A549 (cell line): ENCODE data around the gene CFAP97. TPM values are rescaled to one million over a fixed set of nuclear protein-coding genes. Genes with fewer than 3 reads are reported as not detected.

ENCODE experiments used
- ATAC-seq, 2 experiments: fragments of 200-7000 bp in 1 of 2; fragments of >200 bp in 1 of 2; cut with Nextera tagmentation in 1 of 2; cut with Tn5 transposase in 1 of 2; 3 replicates each; pipeline versions ENCODE4 v1.8.0 to v1.9.1; 2018 to 2020; ENCODE audit warnings: mild to moderate bottlenecking in 1 of 2, moderate library complexity in 1 of 2
- CTCF ChIA-PET: fragments of 300-600 bp; sonication (Branson Sonifier 250); formaldehyde crosslinking; extraction: SDS; loops from one replicate; lab custom pipeline; 2021; ENCODE audit warnings: antibody characterized with exemption, inconsistent platforms; lab: Yijun Ruan, JAX
- POLR2A ChIA-PET: fragments of 350-600 bp; formaldehyde crosslinking; extraction: SDS; loops from one replicate; lab custom pipeline; 2021; ENCODE audit warnings: antibody characterized with exemption, inconsistent platforms; lab: Yijun Ruan, JAX
- DNase-seq, 2 experiments: peaks; one replicate each; pipeline versions ENCODE4 v3.0.0 to v3.0.0-alpha.2; 2011 to 2016; ENCODE audit warnings: low read depth in 1 of 2, low spot score in 1 of 2
- FAIRE-seq: peaks from 2 replicates; lab custom pipeline; 2011; peaks lifted over from hg19 to GRCh38; lab: Jason Lieb, UNC
- H3K27ac ChIP-seq, 2 experiments: fragments of >200 bp; sonication (Bioruptor Twin); formaldehyde crosslinking; 3 replicates each; pipeline ENCODE4 v1.5.1; 2016 to 2017
- H3K4me1 ChIP-seq: fragments of >200 bp; sonication (Bioruptor Twin); formaldehyde crosslinking; 3 replicates; pipeline ENCODE4 v1.6.1; 2016
- H3K4me2 ChIP-seq: fragments of >200 bp; sonication (Bioruptor Twin); formaldehyde crosslinking; 3 replicates; pipeline ENCODE4 v1.6.1; 2016
- H3K4me3 ChIP-seq: fragments of >200 bp; sonication (Bioruptor Twin); formaldehyde crosslinking; 3 replicates; pipeline ENCODE4 v1.5.1; 2016
- H3K9me3 ChIP-seq: fragments of >200 bp; sonication (Bioruptor Twin); formaldehyde crosslinking; 3 replicates; pipeline ENCODE4 v1.6.1; 2016
- CBX2 ChIP-seq: fragments of 200-600 bp; sonication (generic); IDR thresholded peaks from 2 replicates; pipeline ENCODE4 v1.6.1; 2016; ENCODE audit warnings: low read depth, mild to moderate bottlenecking, borderline replicate concordance
- CEBPB ChIP-seq, 2 experiments: fragments of >200 bp in 1 of 2; sonication (Bioruptor Twin) in 1 of 2; formaldehyde crosslinking in 1 of 2; IDR thresholded peaks; 2 replicates each; pipeline ENCODE4 v1.6.1; 2012 to 2016
- CHD4 ChIP-seq: fragments of 200-600 bp; sonication (generic); IDR thresholded peaks from 2 replicates; pipeline ENCODE4 v1.6.1; 2016; ENCODE audit warnings: antibody characterized with exemption, mild to moderate bottlenecking, borderline replicate concordance
- EHF ChIP-seq: fragments of 250-450 bp; sonication (Bioruptor Pico); IDR thresholded peaks from 2 replicates; pipeline ENCODE4 v1.5.0; 2020; ENCODE audit warnings: mild to moderate bottlenecking
- EP300 ChIP-seq, 2 experiments: fragments of >200 bp; sonication (Bioruptor Twin); formaldehyde crosslinking; IDR thresholded peaks; 2 replicates in 1 of 2; 3 replicates in 1 of 2; pipeline ENCODE4 v1.6.1; 2016 to 2017
- FOSL2 ChIP-seq, 2 experiments: fragments of 450-650 bp in 1 of 2; fragments of >200 bp in 1 of 2; sonication (Bioruptor Twin) in 1 of 2; formaldehyde crosslinking; IDR thresholded peaks; 2 replicates each; pipeline versions ENCODE4 v1.5.0 to v1.6.1; 2016 to 2020; ENCODE audit warnings: mild to moderate bottlenecking in 1 of 2, moderate library complexity in 1 of 2
- FOXS1 ChIP-seq: fragments of 250-450 bp; sonication (Bioruptor Pico); IDR thresholded peaks from 2 replicates; pipeline ENCODE4 v1.5.0; 2020; ENCODE audit warnings: mild to moderate bottlenecking, moderate library complexity
- HEYL ChIP-seq: fragments of 250-450 bp; sonication (Bioruptor Pico); IDR thresholded peaks from 2 replicates; pipeline ENCODE4 v1.8.0; 2021; ENCODE audit warnings: mild to moderate bottlenecking, moderate library complexity
- HOXB5 ChIP-seq: fragments of 250-450 bp; sonication (Bioruptor Pico); IDR thresholded peaks from 2 replicates; pipeline ENCODE4 v1.5.0; 2020; ENCODE audit warnings: mild to moderate bottlenecking, moderate library complexity
- MAFK ChIP-seq: fragments of 450-650 bp; IDR thresholded peaks from 2 replicates; pipeline ENCODE4 v1.6.1; 2014; ENCODE audit not compliant: partially characterized antibody
- MAZ ChIP-seq: fragments of 150-350 bp; IDR thresholded peaks from 2 replicates; pipeline ENCODE4 v1.6.1; 2014; ENCODE audit warnings: antibody characterized with exemption, low read depth, low read length, borderline replicate concordance
- MYC ChIP-seq: IDR thresholded peaks from 2 replicates; pipeline ENCODE4 v1.6.1; 2012; ENCODE audit warnings: mild to moderate bottlenecking, inconsistent platforms, low read length, improper control_type of control experiment, borderline replicate concordance
- NFE2L2 ChIP-seq: fragments of 150-350 bp; conservative IDR thresholded peaks from 2 replicates; pipeline ENCODE4 v1.6.1; 2014; ENCODE audit warnings: low read length
- NR3C1 ChIP-seq: fragments of >200 bp; sonication (Bioruptor Twin); formaldehyde crosslinking; IDR thresholded peaks from 3 replicates; pipeline ENCODE4 v1.6.1; 2017
- RAD21 ChIP-seq, 2 experiments: fragments of >200 bp in 1 of 2; sonication (Bioruptor Twin) in 1 of 2; formaldehyde crosslinking in 1 of 2; IDR thresholded peaks in 1 of 2; conservative IDR thresholded peaks in 1 of 2; 2 replicates in 1 of 2; 3 replicates in 1 of 2; pipeline ENCODE4 v1.6.1; 2012 to 2018; ENCODE audit warnings: inconsistent platforms in 1 of 2
- TFCP2L1 ChIP-seq: fragments of 250-450 bp; sonication (Bioruptor Pico); IDR thresholded peaks from 2 replicates; pipeline ENCODE4 v1.5.0; 2021; ENCODE audit warnings: mild to moderate bottlenecking
- ZSCAN20 ChIP-seq: fragments of 250-450 bp; sonication (Bioruptor Pico); IDR thresholded peaks from 2 replicates; pipeline ENCODE4 v1.8.0; 2022; ENCODE audit warnings: mild to moderate bottlenecking, moderate library complexity
- WGBS: methylation state at CpG from one replicate; pipeline ENCODE4 v1.1.6; 2017; ENCODE audit errors: missing lambda C conversion rate; 5-methylcytosine and 5-hydroxymethylcytosine counted together
- polyA plus RNA-seq, 4 experiments: library from polyadenylated mRNA; depleted of rRNA in 3 of 4; stranded (reverse); fragments of >200 nt; fragmentation: RNase III in 1 of 4; extraction: RNeasy Plus Mini Kit Qiagen cat#74134 plus additional on column Dnase treatment in 1 of 4; gene quantifications; 2 replicates in 3 of 4; 3 replicates in 1 of 4; pipeline ENCODE4 v1.2.3, GENCODE V29; 2011 to 2017
- TF ChIP-seq, protein P1 (sequence below): IDR thresholded peaks from 2 replicates; pipeline ENCODE4 v1.6.1; 2012
- TF ChIP-seq, protein P2 (sequence below): IDR thresholded peaks from 2 replicates; pipeline ENCODE4 v1.6.1; 2012; ENCODE audit warnings: low read depth, borderline replicate concordance
- TF ChIP-seq, protein P3 (sequence below): fragments of 450-650 bp; IDR thresholded peaks from 2 replicates; pipeline ENCODE4 v1.6.1; 2014; ENCODE audit warnings: antibody characterized with exemption

CFAP97 gene
- polyA plus RNA-seq, 2 of the 4 experiments (the other 2 are of a cell fraction) = 15.8 to 48.2 TPM

DNA sequence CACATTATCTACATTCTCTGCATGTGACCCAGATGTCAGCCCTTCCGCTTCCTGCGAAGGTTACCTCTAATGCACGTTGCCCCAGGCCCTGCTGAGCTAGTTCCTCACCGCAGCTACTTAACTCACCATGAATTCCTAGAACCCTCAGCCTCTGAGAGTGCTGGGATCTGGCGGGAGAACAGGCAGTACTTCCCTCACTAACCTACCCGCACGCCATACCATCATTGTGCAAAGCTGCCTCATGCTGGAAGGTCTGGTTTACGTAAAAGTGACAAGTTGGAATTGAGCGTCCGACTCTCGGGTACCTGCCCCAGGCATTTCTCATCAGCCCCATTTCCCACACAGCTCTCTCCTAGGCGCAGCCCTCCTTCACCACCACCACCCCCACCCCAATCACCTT lies 54.4 kb downstream of the CFAP97 start:
- FAIRE-seq (no peak), ATAC-seq (no peak), DNase-seq (no peak)
- 97% methylated on average over 12 of the region's 12 CpGs for WGBS
- POLR2A ChIA-PET = no interaction called here
- CTCF ChIA-PET = no interaction called here
- Histone ChIP-seq H3K4me3 (no peak overlapping the region), H3K4me1 (no peaks in the 10 kb centered on the region), H3K9me3 (no peaks in the 10 kb centered on the region), H3K4me2 (no peak overlapping the region), H3K27ac (no peak overlapping the region)
- TF ChIP-seq, protein P1, sequence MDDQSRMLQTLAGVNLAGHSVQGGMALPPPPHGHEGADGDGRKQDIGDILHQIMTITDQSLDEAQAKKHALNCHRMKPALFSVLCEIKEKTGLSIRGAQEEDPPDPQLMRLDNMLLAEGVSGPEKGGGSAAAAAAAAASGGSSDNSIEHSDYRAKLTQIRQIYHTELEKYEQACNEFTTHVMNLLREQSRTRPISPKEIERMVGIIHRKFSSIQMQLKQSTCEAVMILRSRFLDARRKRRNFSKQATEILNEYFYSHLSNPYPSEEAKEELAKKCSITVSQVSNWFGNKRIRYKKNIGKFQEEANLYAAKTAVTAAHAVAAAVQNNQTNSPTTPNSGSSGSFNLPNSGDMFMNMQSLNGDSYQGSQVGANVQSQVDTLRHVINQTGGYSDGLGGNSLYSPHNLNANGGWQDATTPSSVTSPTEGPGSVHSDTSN = no peak
- TF ChIP-seq HEYL (CRISPR knock-in tag) = no peak
- no peak for TF ChIP-seq EHF
- TF ChIP-seq MAZ = no peak

DNA sequence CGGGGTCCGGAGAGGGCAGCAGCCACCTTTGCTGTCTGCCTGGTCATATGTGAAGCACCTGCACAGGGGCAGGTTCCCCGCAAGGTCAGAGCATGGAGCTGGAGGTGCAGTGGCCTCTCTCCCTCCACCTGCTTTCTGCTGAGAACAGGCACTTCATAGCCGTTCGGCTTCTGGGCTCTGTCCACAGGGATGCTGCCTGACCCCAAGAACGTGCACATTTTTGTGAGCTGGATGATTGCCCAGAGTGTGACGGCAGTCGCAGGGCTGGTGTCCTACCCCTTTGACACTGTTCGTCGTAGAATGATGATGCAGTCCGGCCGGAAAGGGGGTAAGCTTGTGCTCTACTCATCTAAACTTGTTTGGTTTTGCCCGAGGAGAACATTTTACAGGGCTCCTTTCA lies 58.2 kb downstream of the CFAP97 start:
- 90% methylated on average over 13 of the region's 13 CpGs for WGBS
- FAIRE-seq = no peak
- Histone ChIP-seq H3K4me1 (peaks cover 8% of the 10 kb centered on the region; the same call in 1 of the 3 replicates), H3K9me3 (no peaks in the 10 kb centered on the region), H3K4me3 (no peak overlapping the region), H3K4me2 (no peak overlapping the region), H3K27ac (no peak overlapping the region)
- DNase-seq = no peak
- no peak for ATAC-seq
- ChIA-PET POLR2A (no interaction called here), CTCF (interaction anchor here (1.1 to 2.3 kb wide), 2 partner anchors 38 to 400 kb away, joined by 3 to 13 read pairs; no protein-coding TSS in a partner anchor)
- TF ChIP-seq TFCP2L1 = no peak
- TF ChIP-seq FOXS1 (CRISPR knock-in tag) = no peak
- TF ChIP-seq, protein P2, sequence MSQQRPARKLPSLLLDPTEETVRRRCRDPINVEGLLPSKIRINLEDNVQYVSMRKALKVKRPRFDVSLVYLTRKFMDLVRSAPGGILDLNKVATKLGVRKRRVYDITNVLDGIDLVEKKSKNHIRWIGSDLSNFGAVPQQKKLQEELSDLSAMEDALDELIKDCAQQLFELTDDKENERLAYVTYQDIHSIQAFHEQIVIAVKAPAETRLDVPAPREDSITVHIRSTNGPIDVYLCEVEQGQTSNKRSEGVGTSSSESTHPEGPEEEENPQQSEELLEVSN = no peak
- TF ChIP-seq NR3C1 = no peak
- no peak for TF ChIP-seq MYC
- no peak for TF ChIP-seq EHF
- TF ChIP-seq MAZ = no peak
- TF ChIP-seq ZSCAN20 (CRISPR knock-in tag) = no peak
- no peak for TF ChIP-seq CHD4
- no peak for TF ChIP-seq FOSL2 (IDR thresholded peaks at IDR 0.05)
- no peak for TF ChIP-seq FOSL2 (CRISPR knock-in tag; IDR thresholded peaks at IDR 0.05)
- TF ChIP-seq HOXB5 (CRISPR knock-in tag) = no peak
- no peak for TF ChIP-seq EP300 (IDR thresholded peaks at IDR 0.05)
- TF ChIP-seq NFE2L2 = no peak
- no peak for TF ChIP-seq RAD21 (conservative IDR thresholded peaks at IDR 0.05 in 1 of 2, IDR thresholded peaks at IDR 0.05 in 1 of 2)
- TF ChIP-seq CEBPB (IDR thresholded peaks at IDR 0.05) = no peak
- TF ChIP-seq MAFK = no peak
- no peak for TF ChIP-seq CBX2
- TF ChIP-seq HEYL (CRISPR knock-in tag) = no peak
- TF ChIP-seq, all 56 proteins: peak for 0

DNA sequence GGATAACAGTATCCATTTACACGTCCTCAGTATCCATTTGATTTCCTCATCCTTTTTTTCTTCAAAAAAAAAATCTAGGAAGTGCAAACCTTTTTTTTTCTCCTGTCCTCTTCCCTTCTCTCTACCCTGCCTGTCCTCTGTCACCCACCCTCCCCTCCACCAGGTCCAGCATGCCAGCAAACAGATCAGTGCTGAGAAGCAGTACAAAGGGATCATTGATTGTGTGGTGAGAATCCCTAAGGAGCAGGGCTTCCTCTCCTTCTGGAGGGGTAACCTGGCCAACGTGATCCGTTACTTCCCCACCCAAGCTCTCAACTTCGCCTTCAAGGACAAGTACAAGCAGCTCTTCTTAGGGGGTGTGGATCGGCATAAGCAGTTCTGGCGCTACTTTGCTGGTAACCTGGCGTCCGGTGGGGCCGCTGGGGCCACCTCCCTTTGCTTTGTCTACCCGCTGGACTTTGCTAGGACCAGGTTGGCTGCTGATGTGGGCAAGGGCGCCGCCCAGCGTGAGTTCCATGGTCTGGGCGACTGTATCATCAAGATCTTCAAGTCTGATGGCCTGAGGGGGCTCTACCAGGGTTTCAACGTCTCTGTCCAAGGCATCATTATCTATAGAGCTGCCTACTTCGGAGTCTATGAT lies 59.1 kb downstream of the CFAP97 start:
- peaks cover 8% of the 10 kb centered on the region; the same call in 1 of the 3 replicates for H3K4me1 ChIP-seq
- H3K9me3 ChIP-seq = no peaks in the 10 kb centered on the region
- TF ChIP-seq, protein P3, sequence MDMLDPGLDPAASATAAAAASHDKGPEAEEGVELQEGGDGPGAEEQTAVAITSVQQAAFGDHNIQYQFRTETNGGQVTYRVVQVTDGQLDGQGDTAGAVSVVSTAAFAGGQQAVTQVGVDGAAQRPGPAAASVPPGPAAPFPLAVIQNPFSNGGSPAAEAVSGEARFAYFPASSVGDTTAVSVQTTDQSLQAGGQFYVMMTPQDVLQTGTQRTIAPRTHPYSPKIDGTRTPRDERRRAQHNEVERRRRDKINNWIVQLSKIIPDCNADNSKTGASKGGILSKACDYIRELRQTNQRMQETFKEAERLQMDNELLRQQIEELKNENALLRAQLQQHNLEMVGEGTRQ = no peak
- TF ChIP-seq, all 56 proteins: peak for 0
- no peak overlapping the region for H3K27ac ChIP-seq
- no peak for ATAC-seq
- H3K4me3 ChIP-seq = no peak overlapping the region
- no peak for DNase-seq
- FAIRE-seq = no peak
- WGBS = 92% methylated on average over 11 of the region's 16 CpGs
- H3K4me2 ChIP-seq = peak overlapping the region; percentile 98; the same call in 2 of the 3 replicates
- CTCF ChIA-PET = interaction anchor here (1.0 to 2.3 kb wide), 3 partner anchors 16 to 399 kb away, joined by 3 to 13 read pairs (median 3); no protein-coding TSS in a partner anchor
- POLR2A ChIA-PET = no interaction called here
